Measurements from ENCODE around the gene THOC6. TPM values are rescaled to one million over a fixed set of nuclear protein-coding genes. Genes with fewer than 3 reads are reported as not detected.
"Not testable (repeated sequence)": the region's sequence is repeated elsewhere in the genome, so short reads cannot be mapped to it uniquely, and the experiment has no call there.

The THOC6 gene
- total RNA-seq, 1 donor from 2014 or later: 40.1 TPM

GRCh38 chr16:3049921-3050481, 26.2 kb downstream of the THOC6 start:
- Mint-ChIP-seq H3K4me3 (ENCODE audit: unreplicated experiment) (no peak overlapping the region), H3K36me3 (ENCODE audit: unreplicated experiment) (peaks cover 6% of the 10 kb centered on the region), H3K4me1 (ENCODE audit: unreplicated experiment) (peaks cover 7% of the 10 kb centered on the region), H3K27me3 (ENCODE audit: unreplicated experiment) (peaks cover 21% of the 10 kb centered on the region), H3K27ac (ENCODE audit: unreplicated experiment) (no peak overlapping the region), H3K9me3 (ENCODE audit: unreplicated experiment) (no peaks in the 10 kb centered on the region)
- no peak for TF ChIP-seq CTCF (IDR thresholded peaks at IDR 0.05)
- DNase-seq (ENCODE audit: extremely low spot score, unreplicated experiment): no peak

GRCh38 chr16:3050487-3050886, 26.7 kb downstream of the THOC6 start:
- Mint-ChIP-seq H3K4me1 (ENCODE audit: unreplicated experiment) (peaks cover 3% of the 10 kb centered on the region), H3K36me3 (ENCODE audit: unreplicated experiment) (peaks cover 6% of the 10 kb centered on the region), H3K4me3 (ENCODE audit: unreplicated experiment) (no peak overlapping the region), H3K27ac (ENCODE audit: unreplicated experiment) (no peak overlapping the region), H3K27me3 (ENCODE audit: unreplicated experiment) (peaks cover 18% of the 10 kb centered on the region), H3K9me3 (ENCODE audit: unreplicated experiment) (no peaks in the 10 kb centered on the region)
- no peak for TF ChIP-seq CTCF (IDR thresholded peaks at IDR 0.05)
- DNase-seq (ENCODE audit: extremely low spot score, unreplicated experiment): no peak

DNA sequence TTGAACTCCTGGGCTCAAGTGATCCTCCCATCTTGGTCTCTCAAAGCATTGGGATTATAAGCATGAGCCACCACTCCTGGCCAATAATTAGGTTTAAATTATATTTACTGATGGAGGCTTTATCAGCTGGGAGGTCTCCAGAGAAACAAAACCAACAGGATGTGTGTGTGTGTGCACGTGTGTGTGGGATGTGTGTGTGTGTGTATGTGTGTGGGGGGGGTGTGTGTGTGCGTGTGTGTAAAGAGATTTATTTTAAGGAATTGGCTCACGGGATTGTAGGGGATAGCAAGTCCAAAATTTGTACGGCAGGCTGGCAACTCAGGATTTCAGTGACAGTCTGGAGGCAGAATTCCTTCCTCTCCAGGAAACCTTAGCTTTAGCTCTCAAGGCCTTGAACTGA, 27.2 kb downstream of the THOC6 start:
- DNase-seq (ENCODE audit: extremely low spot score, unreplicated experiment): no peak
- no peaks in the 10 kb centered on the region for H3K9me3 Mint-ChIP-seq (ENCODE audit: unreplicated experiment)
- H3K4me3 Mint-ChIP-seq (ENCODE audit: unreplicated experiment): no peak overlapping the region
- no peak overlapping the region for H3K27ac Mint-ChIP-seq (ENCODE audit: unreplicated experiment)
- peaks cover 2% of the 10 kb centered on the region for H3K4me1 Mint-ChIP-seq (ENCODE audit: unreplicated experiment)
- no peak for TF ChIP-seq CTCF (IDR thresholded peaks at IDR 0.05)
- H3K36me3 Mint-ChIP-seq (ENCODE audit: unreplicated experiment): peaks cover 6% of the 10 kb centered on the region
- H3K27me3 Mint-ChIP-seq (ENCODE audit: unreplicated experiment): peaks cover 18% of the 10 kb centered on the region

- Mint-ChIP-seq H3K9me3 (ENCODE audit: unreplicated experiment) (no peaks in the 10 kb centered on the region), H3K4me3 (ENCODE audit: unreplicated experiment) (no peak overlapping the region), H3K27me3 (ENCODE audit: unreplicated experiment) (peaks cover 18% of the 10 kb centered on the region), H3K4me1 (ENCODE audit: unreplicated experiment) (peaks cover 2% of the 10 kb centered on the region), H3K27ac (ENCODE audit: unreplicated experiment) (no peak overlapping the region), H3K36me3 (ENCODE audit: unreplicated experiment) (peaks cover 6% of the 10 kb centered on the region)
- TF ChIP-seq CTCF (IDR thresholded peaks at IDR 0.05): no peak
- DNase-seq (ENCODE audit: extremely low spot score, unreplicated experiment): no peak
Observed at GRCh38 chr16:3051494-3051893, 27.7 kb downstream of the THOC6 start.

DNA sequence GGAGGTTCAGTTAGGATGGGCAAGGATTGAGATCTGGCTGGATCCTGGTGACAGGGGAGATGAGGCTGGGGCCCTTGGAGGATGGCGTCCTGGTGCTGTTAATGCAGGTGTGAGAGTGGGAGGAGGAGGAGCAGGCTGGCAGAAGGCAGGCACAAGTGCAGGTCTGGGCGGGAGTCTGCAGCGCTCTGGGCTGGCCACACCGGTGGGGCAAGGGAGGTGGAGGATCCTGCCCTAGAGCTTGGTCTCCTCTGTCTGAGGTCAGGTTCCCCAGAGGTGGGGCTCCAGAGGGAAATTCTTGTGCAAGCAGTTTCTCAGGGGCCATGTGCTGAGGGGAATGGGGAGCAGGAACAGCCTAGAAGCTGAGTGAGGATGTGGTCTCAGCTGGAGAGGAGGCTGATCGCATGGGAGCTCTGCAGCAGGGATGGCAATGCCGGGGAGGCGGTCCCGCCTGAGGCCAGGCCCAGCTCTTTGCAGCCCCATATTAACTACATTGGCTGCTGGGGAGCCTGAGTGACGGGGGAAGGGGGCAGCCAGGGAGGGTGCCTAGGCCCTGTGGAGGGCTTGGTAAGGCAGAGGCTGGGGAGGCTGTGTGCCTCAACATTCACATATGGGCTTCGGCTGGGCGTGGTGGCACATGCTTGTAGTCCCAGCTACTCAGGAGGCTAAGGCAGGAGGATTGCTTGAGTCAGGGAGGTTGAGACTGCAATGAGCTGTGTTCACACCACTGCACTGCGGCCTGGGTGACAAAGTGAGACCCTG, 28.9 kb downstream of the THOC6 start:
- H3K27ac Mint-ChIP-seq (ENCODE audit: unreplicated experiment); DNase-seq (ENCODE audit: extremely low spot score, unreplicated experiment); H3K9me3 Mint-ChIP-seq (ENCODE audit: unreplicated experiment); H3K36me3 Mint-ChIP-seq (ENCODE audit: unreplicated experiment); H3K4me3 Mint-ChIP-seq (ENCODE audit: unreplicated experiment); H3K4me1 Mint-ChIP-seq (ENCODE audit: unreplicated experiment): not testable (repeated sequence)
- peaks cover 15% of the 10 kb centered on the region for H3K27me3 Mint-ChIP-seq (ENCODE audit: unreplicated experiment)

- H3K9me3 Mint-ChIP-seq (ENCODE audit: unreplicated experiment); H3K27me3 Mint-ChIP-seq (ENCODE audit: unreplicated experiment); H3K4me3 Mint-ChIP-seq (ENCODE audit: unreplicated experiment); DNase-seq (ENCODE audit: extremely low spot score, unreplicated experiment); H3K4me1 Mint-ChIP-seq (ENCODE audit: unreplicated experiment); H3K27ac Mint-ChIP-seq (ENCODE audit: unreplicated experiment); H3K36me3 Mint-ChIP-seq (ENCODE audit: unreplicated experiment): not testable (repeated sequence)
Observed at GRCh38 chr16:3053330-3053710, 29.5 kb downstream of the THOC6 start.
